GM12874 (cell line): Measurements from ENCODE around the gene ERC2.

Source experiments
- CTCF ChIP-seq: IDR thresholded peaks from 2 replicates; pipeline ENCODE4 v1.5.1; 2011; ENCODE audit warnings: low read depth, mild to moderate bottlenecking, control low read depth, low read length, moderate library complexity; ENCODE audit not compliant: insufficient read depth

The ERC2 gene

GRCh38 chr3:55565521-55565920 is 902.7 kb downstream of the ERC2 start:
- no peak for TF ChIP-seq CTCF

GRCh38 chr3:55564726-55565125 is 903.5 kb downstream of the ERC2 start:
- TF ChIP-seq CTCF, result no peak

GRCh38 chr3:55562700-55563099 is 905.6 kb downstream of the ERC2 start:
- no peak for TF ChIP-seq CTCF

GRCh38 chr3:55559500-55560423 is 908.5 kb downstream of the ERC2 start:
- no peak for TF ChIP-seq CTCF

GRCh38 chr3:55558316-55558715 is 910.0 kb downstream of the ERC2 start:
- TF ChIP-seq CTCF, result no peak

GRCh38 chr3:55557549-55557948 is 910.7 kb downstream of the ERC2 start:
- TF ChIP-seq CTCF, result no peak

- no peak for TF ChIP-seq CTCF
Observed at GRCh38 chr3:55556619-55557537, 911.4 kb downstream of the ERC2 start.
